Measurements from ENCODE around the gene ZNRF3. TPM values are rescaled to one million over a fixed set of nuclear protein-coding genes. Genes with fewer than 3 reads are reported as not detected.

ZNRF3 gene
- total and polyA plus RNA-seq, 12 donors = 1.8 to 7.7 (median 6.2) TPM

DNA sequence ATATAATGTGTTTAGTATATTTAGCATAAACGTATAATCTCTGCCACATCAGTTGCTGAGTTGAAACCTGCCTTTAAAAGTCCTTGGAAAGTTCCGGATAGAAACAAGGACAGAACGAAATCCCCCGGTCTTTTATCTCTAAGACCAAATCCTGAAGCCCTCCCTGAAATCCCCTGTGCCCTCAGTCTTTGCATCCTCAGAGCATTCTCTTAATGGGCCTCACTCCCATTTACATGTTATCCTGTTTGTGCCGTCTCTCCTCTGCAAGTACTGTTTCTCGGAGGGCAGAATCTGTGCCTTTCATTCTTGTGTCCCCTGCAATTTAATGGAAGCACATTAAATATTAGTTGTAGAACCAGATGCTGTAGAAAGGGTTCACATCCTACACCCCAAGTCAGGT is 56.0 kb downstream of the ZNRF3 start:
- Histone ChIP-seq H3K4me3 (no peak overlapping the region), H3K4me1 (peaks cover 0 to 18% (median 0%) of the 10 kb centered on the region in 9 donors), H3K36me3 (no peaks in the 10 kb centered on the region), H3K9me3 (no peaks in the 10 kb centered on the region), H3K27me3 (no peaks in the 10 kb centered on the region), H3K27ac (no peak overlapping the region)
- TF ChIP-seq, protein P1, sequence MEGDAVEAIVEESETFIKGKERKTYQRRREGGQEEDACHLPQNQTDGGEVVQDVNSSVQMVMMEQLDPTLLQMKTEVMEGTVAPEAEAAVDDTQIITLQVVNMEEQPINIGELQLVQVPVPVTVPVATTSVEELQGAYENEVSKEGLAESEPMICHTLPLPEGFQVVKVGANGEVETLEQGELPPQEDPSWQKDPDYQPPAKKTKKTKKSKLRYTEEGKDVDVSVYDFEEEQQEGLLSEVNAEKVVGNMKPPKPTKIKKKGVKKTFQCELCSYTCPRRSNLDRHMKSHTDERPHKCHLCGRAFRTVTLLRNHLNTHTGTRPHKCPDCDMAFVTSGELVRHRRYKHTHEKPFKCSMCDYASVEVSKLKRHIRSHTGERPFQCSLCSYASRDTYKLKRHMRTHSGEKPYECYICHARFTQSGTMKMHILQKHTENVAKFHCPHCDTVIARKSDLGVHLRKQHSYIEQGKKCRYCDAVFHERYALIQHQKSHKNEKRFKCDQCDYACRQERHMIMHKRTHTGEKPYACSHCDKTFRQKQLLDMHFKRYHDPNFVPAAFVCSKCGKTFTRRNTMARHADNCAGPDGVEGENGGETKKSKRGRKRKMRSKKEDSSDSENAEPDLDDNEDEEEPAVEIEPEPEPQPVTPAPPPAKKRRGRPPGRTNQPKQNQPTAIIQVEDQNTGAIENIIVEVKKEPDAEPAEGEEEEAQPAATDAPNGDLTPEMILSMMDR (IDR thresholded peaks at IDR 0.05) = no peak
- WGBS, 2 donors = 71 to 78% methylated on average over 6 of the region's 6 CpGs
- no peak for ATAC-seq
- intact Hi-C loops (cut with DNase I) = no loop called here
- DNase-seq = no peak

- H3K4me3 ChIP-seq = no peak overlapping the region
- no peak overlapping the region for H3K27ac ChIP-seq
- 48 to 72% methylated on average over 2 of the region's 2 CpGs for WGBS, 2 donors
- no peaks in the 10 kb centered on the region for H3K9me3 ChIP-seq
- no peaks in the 10 kb centered on the region for H3K27me3 ChIP-seq
- intact Hi-C loops (cut with DNase I) = no loop called here
- no peaks in the 10 kb centered on the region for H3K36me3 ChIP-seq
- ATAC-seq (no peak), DNase-seq (no peak)
- TF ChIP-seq, protein P1 (IDR thresholded peaks at IDR 0.05) = no peak
- peaks cover 0 to 18% (median 0%) of the 10 kb centered on the region in 9 donors for H3K4me1 ChIP-seq
These were observed 56.6 kb downstream of the ZNRF3 start for GRCh38 chr22:28939932-28940331.

GRCh38 chr22:28940441-28940840 is 57.1 kb downstream of the ZNRF3 start:
- Histone ChIP-seq H3K27ac (no peak overlapping the region), H3K4me1 (peaks cover 0 to 18% (median 0%) of the 10 kb centered on the region in 9 donors), H3K9me3 (no peaks in the 10 kb centered on the region), H3K4me3 (no peak overlapping the region), H3K27me3 (no peaks in the 10 kb centered on the region), H3K36me3 (no peaks in the 10 kb centered on the region)
- 75 to 78% methylated on average over 5 of the region's 5 CpGs for WGBS, 2 donors
- DNase-seq = no peak
- intact Hi-C loops (cut with DNase I) = no loop called here
- TF ChIP-seq, protein P1 (IDR thresholded peaks at IDR 0.05) = no peak
- ATAC-seq = no peak

DNA sequence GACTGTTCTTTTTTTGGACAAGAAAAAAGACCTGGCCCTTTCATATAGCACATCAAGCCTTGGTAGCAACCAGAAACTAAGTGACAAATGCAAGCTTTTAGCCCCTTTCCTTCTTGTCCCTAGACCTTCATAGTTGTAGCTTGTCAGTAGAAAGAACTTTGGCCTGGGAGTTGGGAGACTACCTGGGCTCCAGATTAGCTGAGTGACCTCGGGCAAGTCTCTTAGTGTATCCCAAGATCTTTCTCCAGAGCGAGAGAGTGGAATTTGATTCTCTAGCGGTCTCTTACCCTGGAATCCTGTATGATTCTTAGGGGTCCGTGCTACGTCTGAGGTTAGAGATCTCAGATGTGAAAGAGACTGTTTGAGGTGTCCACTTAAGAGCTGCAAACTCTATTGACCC is 59.0 kb downstream of the ZNRF3 start:
- Histone ChIP-seq H3K27me3 (no peaks in the 10 kb centered on the region), H3K36me3 (no peaks in the 10 kb centered on the region), H3K27ac (no peak overlapping the region), H3K4me3 (no peak overlapping the region), H3K4me1 (peaks cover 0 to 18% (median 0%) of the 10 kb centered on the region in 9 donors), H3K9me3 (peaks cover 0 to 13% (median 9%) of the 10 kb centered on the region in 11 donors)
- no peak for DNase-seq
- WGBS, 2 donors = 92 to 94% methylated on average over 5 of the region's 5 CpGs
- TF ChIP-seq, protein P1 (IDR thresholded peaks at IDR 0.05) = no peak
- intact Hi-C loops (cut with DNase I) = no loop called here
- no peak for ATAC-seq
